GM23338 (cell line): Measurements from ENCODE around the gene HCRTR1. TPM values are rescaled to one million over a fixed set of nuclear protein-coding genes. Genes with fewer than 3 reads are reported as not detected.

Source experiments
- ATAC-seq: fragments of 200-7000 bp; cut with Tn5 transposase; 3 replicates; pipeline ENCODE4 v1.9.1; 2020
- DNase-seq: peaks from one replicate; pipeline ENCODE4 v3.0.0-alpha.2; 2015; ENCODE audit warnings: low spot score
- H2AFZ ChIP-seq: fragments of 200-600 bp; sonication (generic); 2 replicates; pipeline ENCODE4 v1.8.0; 2016; ENCODE audit warnings: antibody characterized with exemption, mild to moderate bottlenecking, moderate library complexity
- H3F3A ChIP-seq: fragments of 200-600 bp; sonication (generic); replicated peaks from 2 replicates; pipeline ENCODE4 v1.8.0; 2017; ENCODE audit warnings: antibody characterized with exemption, mixed run types, low read depth
- H3K27ac ChIP-seq: fragments of 200-600 bp; sonication (generic); 2 replicates; pipeline ENCODE4 v1.6.1; 2016; ENCODE audit warnings: low read depth
- H3K27me3 ChIP-seq: fragments of 200-600 bp; sonication (generic); 2 replicates; pipeline ENCODE4 v1.8.0; 2016; ENCODE audit warnings: mild to moderate bottlenecking, mixed run types, moderate library complexity; ENCODE audit not compliant: insufficient read depth
- H3K36me3 ChIP-seq: fragments of 200-600 bp; sonication (generic); 2 replicates; pipeline ENCODE4 v1.8.0; 2016; ENCODE audit warnings: mild to moderate bottlenecking; ENCODE audit not compliant: insufficient read depth
- H3K4me1 ChIP-seq: fragments of 200-600 bp; sonication (generic); 2 replicates; pipeline ENCODE4 v1.8.0; 2016; ENCODE audit warnings: mild to moderate bottlenecking, moderate library complexity; ENCODE audit not compliant: insufficient read depth
- H3K4me2 ChIP-seq: fragments of 200-600 bp; sonication (generic); 2 replicates; pipeline ENCODE4 v1.7.1; 2017; ENCODE audit warnings: mixed run types
- H3K4me3 ChIP-seq: fragments of 200-600 bp; sonication (generic); 2 replicates; pipeline ENCODE4 v1.6.1; 2016; ENCODE audit warnings: mixed run types
- H3K79me2 ChIP-seq: fragments of 200-600 bp; sonication (generic); replicated peaks from 2 replicates; pipeline ENCODE4 v1.8.0; 2017; ENCODE audit warnings: mild to moderate bottlenecking; ENCODE audit not compliant: insufficient read depth
- H3K9me2 ChIP-seq: fragments of 200-600 bp; sonication (generic); 2 replicates; pipeline ENCODE4 v1.8.0; 2017; ENCODE audit not compliant: insufficient read depth
- H4K20me1 ChIP-seq: fragments of 200-600 bp; sonication (generic); replicated peaks from 2 replicates; pipeline ENCODE4 v1.8.0; 2017; ENCODE audit warnings: mild to moderate bottlenecking; ENCODE audit not compliant: insufficient read depth
- H3K27ac Mint-ChIP-seq: 2 replicates; pipeline ENCODE4 v1.8.0; 2020; ENCODE audit warnings: inconsistent platforms, mild to moderate bottlenecking, moderate library complexity, mixed read lengths
- H3K27me3 Mint-ChIP-seq: 3 replicates; pipeline ENCODE4 v1.8.0; 2022; ENCODE audit warnings: low read depth, mild to moderate bottlenecking, moderate library complexity, mixed read lengths, inconsistent platforms; ENCODE audit not compliant: insufficient read depth, poor library complexity
- H3K36me3 Mint-ChIP-seq: 3 replicates; pipeline ENCODE4 v1.8.0; 2021; ENCODE audit warnings: low read depth, mild to moderate bottlenecking, inconsistent platforms, moderate library complexity, mixed read lengths
- H3K4me1 Mint-ChIP-seq: 3 replicates; pipeline ENCODE4 v1.8.0; 2020; ENCODE audit warnings: mild to moderate bottlenecking, inconsistent platforms, mixed read lengths
- H3K4me3 Mint-ChIP-seq: 3 replicates; pipeline ENCODE4 v1.8.0; 2021; ENCODE audit warnings: moderate library complexity, mild to moderate bottlenecking, inconsistent platforms, mixed read lengths
- H3K9me3 Mint-ChIP-seq: 3 replicates; pipeline ENCODE4 v1.8.0; 2020; ENCODE audit warnings: moderate library complexity, mild to moderate bottlenecking, inconsistent platforms, mixed read lengths
- CREB1 ChIP-seq: fragments of 250-450 bp; sonication (Bioruptor Pico); IDR thresholded peaks from 2 replicates; pipeline ENCODE4 v1.5.0; 2020; ENCODE audit warnings: low read depth, mild to moderate bottlenecking, moderate library complexity
- EZH2 ChIP-seq: fragments of 200-600 bp; sonication (generic); IDR thresholded peaks from one replicate; pipeline ENCODE4 v1.8.0; 2017; ENCODE audit warnings: antibody characterized with exemption, mild to moderate bottlenecking, low read depth; ENCODE audit not compliant: unreplicated experiment
- EZH2phosphoT487 ChIP-seq: fragments of 200-600 bp; sonication (generic); IDR thresholded peaks from one replicate; pipeline ENCODE4 v1.8.1; 2018; ENCODE audit warnings: antibody characterized with exemption; ENCODE audit not compliant: unreplicated experiment
- JUNB ChIP-seq: IDR thresholded peaks from one replicate; pipeline ENCODE4 v1.6.1; 2016; ENCODE audit warnings: antibody characterized with exemption; ENCODE audit not compliant: unreplicated experiment
- NANOG ChIP-seq: IDR thresholded peaks from 2 replicates; pipeline ENCODE4 v1.6.1; 2016; ENCODE audit warnings: antibody characterized with exemption, borderline replicate concordance
- POLR2AphosphoS5 ChIP-seq: IDR thresholded peaks from 2 replicates; pipeline ENCODE4 v1.6.1; 2016; ENCODE audit warnings: antibody characterized with exemption, low read depth
- STAT1 ChIP-seq: IDR thresholded peaks from one replicate; pipeline ENCODE4 v1.6.1; 2016; ENCODE audit warnings: antibody characterized with exemption; ENCODE audit not compliant: unreplicated experiment
- ZNF114 ChIP-seq: fragments of 250-450 bp; sonication (Bioruptor Pico); IDR thresholded peaks from 2 replicates; pipeline ENCODE4 v1.5.0; 2020; ENCODE audit warnings: mild to moderate bottlenecking, moderate library complexity
- ZNF331 ChIP-seq: fragments of 250-450 bp; sonication (Bioruptor Pico); IDR thresholded peaks from 2 replicates; pipeline ENCODE4 v1.5.0; 2020; ENCODE audit warnings: low read depth, mild to moderate bottlenecking, moderate library complexity
- ZNF462 ChIP-seq: fragments of 250-450 bp; sonication (Bioruptor Pico); IDR thresholded peaks from 2 replicates; pipeline ENCODE4 v1.5.0; 2020; ENCODE audit warnings: mild to moderate bottlenecking, moderate library complexity
- polyA plus RNA-seq: library from polyadenylated mRNA; unstranded; fragments of >200 nt; fragmentation: Nextera tagmentation; extraction: Ambion mirVana; gene quantifications from 2 replicates; pipeline ENCODE4 v1.2.1, GENCODE V29; 2016
- total RNA-seq: library from RNA; depleted of rRNA; stranded (reverse); fragments of >200 nt; shearing (Covaris generic); gene quantifications from 2 replicates; pipeline ENCODE4 v1.2.3, GENCODE V29; 2014
- TF ChIP-seq, protein P1 (sequence below): IDR thresholded peaks from 2 replicates; pipeline ENCODE4 v1.6.1; 2016; ENCODE audit warnings: antibody characterized with exemption
- TF ChIP-seq, protein P2 (sequence below), 2 experiments: fragments of 200-600 bp in 1 of 2; sonication (generic) in 1 of 2; conservative IDR thresholded peaks; 2 replicates each; pipeline versions ENCODE4 v1.5.1 to v1.6.1; 2016 to 2017; ENCODE audit warnings: antibody characterized with exemption in 2 of 2, low read depth in 2 of 2, mild to moderate bottlenecking in 2 of 2, moderate library complexity in 1 of 2

The HCRTR1 gene
- total and polyA plus RNA-seq, 2 experiments from 2014 or later: 0.15 to 1.0 TPM

GRCh38 chr1:31667065-31667785 lies 49.7 kb downstream of the HCRTR1 start:
- TF ChIP-seq STAT1 (no peak), NANOG (no peak), JUNB (no peak), EZH2 (no peak), ZNF331 (CRISPR knock-in tag) (no peak), ZNF114 (no peak), POLR2AphosphoS5 (no peak), EZH2phosphoT487 (no peak)
- TF ChIP-seq, protein P1, sequence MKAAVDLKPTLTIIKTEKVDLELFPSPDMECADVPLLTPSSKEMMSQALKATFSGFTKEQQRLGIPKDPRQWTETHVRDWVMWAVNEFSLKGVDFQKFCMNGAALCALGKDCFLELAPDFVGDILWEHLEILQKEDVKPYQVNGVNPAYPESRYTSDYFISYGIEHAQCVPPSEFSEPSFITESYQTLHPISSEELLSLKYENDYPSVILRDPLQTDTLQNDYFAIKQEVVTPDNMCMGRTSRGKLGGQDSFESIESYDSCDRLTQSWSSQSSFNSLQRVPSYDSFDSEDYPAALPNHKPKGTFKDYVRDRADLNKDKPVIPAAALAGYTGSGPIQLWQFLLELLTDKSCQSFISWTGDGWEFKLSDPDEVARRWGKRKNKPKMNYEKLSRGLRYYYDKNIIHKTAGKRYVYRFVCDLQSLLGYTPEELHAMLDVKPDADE: no peak
- H3K27ac Mint-ChIP-seq: 0 out of 2 replicates have a peak overlapping the region, but pooled peaks have one; percentile 59
- H3K9me3 Mint-ChIP-seq: no peaks in the 10 kb centered on the region
- H3K36me3 Mint-ChIP-seq: no peaks in the 10 kb centered on the region
- DNase-seq (no peak), ATAC-seq (no peak)
- no peak overlapping the region; the same call in 2 of the 3 replicates for H3K4me3 Mint-ChIP-seq
- Histone ChIP-seq H3K4me3 (no peak overlapping the region), H4K20me1 (no peaks in the 10 kb centered on the region), H3K27me3 (no peaks in the 10 kb centered on the region), H3K4me2 (no peak overlapping the region), H3K9me2 (no peaks in the 10 kb centered on the region), H3K79me2 (no peaks in the 10 kb centered on the region), H3F3A (no peaks in the 10 kb centered on the region), H2AFZ (no peak overlapping the region), H3K36me3 (no peaks in the 10 kb centered on the region), H3K4me1 (peaks cover 11% of the 10 kb centered on the region), H3K27ac (no peak overlapping the region)
- H3K27me3 Mint-ChIP-seq: peaks cover 16% of the 10 kb centered on the region
- peaks cover 31% of the 10 kb centered on the region for H3K4me1 Mint-ChIP-seq

- no peaks in the 10 kb centered on the region for H3K36me3 Mint-ChIP-seq
- no peaks in the 10 kb centered on the region for H3K27me3 ChIP-seq
- peaks cover 11% of the 10 kb centered on the region for H3K4me1 ChIP-seq
- H3K9me2 ChIP-seq: no peaks in the 10 kb centered on the region
- H3F3A ChIP-seq: no peaks in the 10 kb centered on the region
- no peaks in the 10 kb centered on the region for H3K9me3 Mint-ChIP-seq
- H3K4me1 Mint-ChIP-seq: peaks cover 31% of the 10 kb centered on the region
- H3K27me3 Mint-ChIP-seq: peaks cover 12% of the 10 kb centered on the region
- no peak for DNase-seq
- H3K4me2 ChIP-seq: no peak overlapping the region
- no peaks in the 10 kb centered on the region for H3K79me2 ChIP-seq
- no peak overlapping the region for H3K4me3 ChIP-seq
- H2AFZ ChIP-seq: no peak overlapping the region
- H3K27ac ChIP-seq: no peak overlapping the region
- ATAC-seq: no peak
- H4K20me1 ChIP-seq: no peaks in the 10 kb centered on the region
- H3K36me3 ChIP-seq: no peaks in the 10 kb centered on the region
- H3K27ac Mint-ChIP-seq: no peak overlapping the region
- H3K4me3 Mint-ChIP-seq: no peak overlapping the region
- TF ChIP-seq CREB1 (CRISPR knock-in tag) (no peak), ZNF462 (CRISPR knock-in tag) (no peak), ZNF114 (no peak), EZH2phosphoT487 (no peak), JUNB (no peak)
- TF ChIP-seq, protein P2, sequence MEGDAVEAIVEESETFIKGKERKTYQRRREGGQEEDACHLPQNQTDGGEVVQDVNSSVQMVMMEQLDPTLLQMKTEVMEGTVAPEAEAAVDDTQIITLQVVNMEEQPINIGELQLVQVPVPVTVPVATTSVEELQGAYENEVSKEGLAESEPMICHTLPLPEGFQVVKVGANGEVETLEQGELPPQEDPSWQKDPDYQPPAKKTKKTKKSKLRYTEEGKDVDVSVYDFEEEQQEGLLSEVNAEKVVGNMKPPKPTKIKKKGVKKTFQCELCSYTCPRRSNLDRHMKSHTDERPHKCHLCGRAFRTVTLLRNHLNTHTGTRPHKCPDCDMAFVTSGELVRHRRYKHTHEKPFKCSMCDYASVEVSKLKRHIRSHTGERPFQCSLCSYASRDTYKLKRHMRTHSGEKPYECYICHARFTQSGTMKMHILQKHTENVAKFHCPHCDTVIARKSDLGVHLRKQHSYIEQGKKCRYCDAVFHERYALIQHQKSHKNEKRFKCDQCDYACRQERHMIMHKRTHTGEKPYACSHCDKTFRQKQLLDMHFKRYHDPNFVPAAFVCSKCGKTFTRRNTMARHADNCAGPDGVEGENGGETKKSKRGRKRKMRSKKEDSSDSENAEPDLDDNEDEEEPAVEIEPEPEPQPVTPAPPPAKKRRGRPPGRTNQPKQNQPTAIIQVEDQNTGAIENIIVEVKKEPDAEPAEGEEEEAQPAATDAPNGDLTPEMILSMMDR (conservative IDR thresholded peaks at IDR 0.05; ENCODE audit: low read depth in 2 of 2): no peak
Measured at GRCh38 chr1:31668303-31668883, 50.9 kb downstream of the HCRTR1 start.
